Stimulated activated CD4-positive, alpha-beta T cell treated with anti-CD3 and anti-CD28 coated beads, TNF-alpha, amount 100 ng/mL, for 24 hours (primary cell): ENCODE data around the gene CDC14A.

ENCODE experiments used
- DNase-seq, 3 experiments: peaks; one replicate each; pipeline ENCODE4 v3.0.0-alpha.2; 2020; ENCODE audit warnings: low read depth in 3 of 3

CDC14A gene

GRCh38 chr1:100485855-100486258 is 133.6 kb downstream of the CDC14A start:
- DNase-seq, result no peak

- no peak for DNase-seq
These were observed 142.2 kb downstream of the CDC14A start for GRCh38 chr1:100494393-100495084.

GRCh38 chr1:100496896-100497295 is 144.6 kb downstream of the CDC14A start:
- no peak for DNase-seq

GRCh38 chr1:100497796-100498195 is 145.5 kb downstream of the CDC14A start:
- no peak for DNase-seq

- DNase-seq, result no peak
These were observed 147.0 kb downstream of the CDC14A start for GRCh38 chr1:100499194-100499811.

GRCh38 chr1:100502052-100502792 is 149.9 kb downstream of the CDC14A start:
- DNase-seq, result no peak

- no peak for DNase-seq
These were observed 153.9 kb downstream of the CDC14A start for GRCh38 chr1:100506217-100506616.

GRCh38 chr1:100510451-100510850 is 158.1 kb downstream of the CDC14A start:
- no peak for DNase-seq

- no peak for DNase-seq
These were observed 158.8 kb downstream of the CDC14A start for GRCh38 chr1:100511058-100511457.

GRCh38 chr1:100511773-100512172 is 159.5 kb downstream of the CDC14A start:
- DNase-seq, result no peak

GRCh38 chr1:100512803-100513352 is 160.6 kb downstream of the CDC14A start:
- DNase-seq, result no peak

- no peak for DNase-seq
These were observed 164.6 kb downstream of the CDC14A start for GRCh38 chr1:100516857-100517256.

- no peak for DNase-seq
These were observed 165.2 kb downstream of the CDC14A start for GRCh38 chr1:100517515-100517914.

GRCh38 chr1:100518023-100518422 is 165.7 kb downstream of the CDC14A start:
- no peak for DNase-seq

GRCh38 chr1:100523038-100523652 is 170.8 kb downstream of the CDC14A start:
- no peak for DNase-seq

- no peak for DNase-seq
These were observed 172.0 kb downstream of the CDC14A start for GRCh38 chr1:100524355-100524754.

GRCh38 chr1:100526894-100527293 is 174.6 kb downstream of the CDC14A start:
- DNase-seq, result no peak

- no peak for DNase-seq
These were observed 176.6 kb downstream of the CDC14A start for GRCh38 chr1:100528871-100529270.

- DNase-seq, result no peak
These were observed 177.8 kb downstream of the CDC14A start for GRCh38 chr1:100530141-100530540.

- no peak for DNase-seq
These were observed 178.7 kb downstream of the CDC14A start for GRCh38 chr1:100530880-100531487.

GRCh38 chr1:100532645-100533044 is 180.3 kb downstream of the CDC14A start:
- DNase-seq, result no peak

GRCh38 chr1:100535264-100535663 is 183.0 kb downstream of the CDC14A start:
- no peak for DNase-seq
